Liver (tissue), 9 donors: ENCODE results near the gene CWC27. TPM values are rescaled to one million over a fixed set of nuclear protein-coding genes. Genes with fewer than 3 reads are reported as not detected.

Experiments
- DNase-seq: peaks from one replicate; pipeline ENCODE4 v3.0.0-alpha.2; 2017; ENCODE audit warnings: low spot score
- H3K27ac ChIP-seq, 2 donors: one replicate each; pipeline ENCODE4 v1.7.0; 2013; ENCODE audit warnings: inconsistent platforms in 2 of 2, low read length in 2 of 2, control low read depth in 1 of 2, low read depth in 1 of 2, mild to moderate bottlenecking in 1 of 2
- H3K27me3 ChIP-seq, 4 donors: one replicate each; pipeline versions ENCODE4 v1.6.1 to v1.7.0; 2013; ENCODE audit warnings: low read length in 3 of 4, inconsistent platforms in 1 of 4, mild to moderate bottlenecking in 1 of 4, moderate library complexity in 1 of 4; ENCODE audit not compliant: control insufficient read depth in 4 of 4, insufficient read depth in 4 of 4
- H3K36me3 ChIP-seq, 4 donors: one replicate each; pipeline versions ENCODE4 v1.6.1 to v1.7.0; 2013; ENCODE audit warnings: low read length in 3 of 4, mild to moderate bottlenecking in 3 of 4, low read depth in 1 of 4, moderate library complexity in 1 of 4; ENCODE audit not compliant: control insufficient read depth in 4 of 4, insufficient read depth in 3 of 4
- H3K4me1 ChIP-seq, 4 donors: one replicate each; pipeline versions ENCODE4 v1.6.1 to v1.7.0; 2013; ENCODE audit warnings: low read length in 3 of 4, mild to moderate bottlenecking in 3 of 4, moderate library complexity in 1 of 4; ENCODE audit not compliant: control insufficient read depth in 4 of 4, insufficient read depth in 4 of 4
- H3K4me3 ChIP-seq, 3 donors: one replicate each; pipeline versions ENCODE4 v1.6.1 to v1.7.0; 2013; ENCODE audit warnings: low read length in 3 of 3, control low read depth in 1 of 3, low read depth in 1 of 3, mild to moderate bottlenecking in 1 of 3
- H3K9ac ChIP-seq, 2 donors: one replicate each; pipeline ENCODE4 v1.7.0; 2013; ENCODE audit warnings: low read length in 2 of 2, mild to moderate bottlenecking in 2 of 2, moderate library complexity in 2 of 2, control low read depth in 1 of 2, low read depth in 1 of 2
- H3K9me3 ChIP-seq, 4 donors: one replicate each; pipeline versions ENCODE4 v1.6.1 to v1.7.0; 2013; ENCODE audit warnings: low read length in 3 of 4; ENCODE audit not compliant: control insufficient read depth in 4 of 4
- ATF3 ChIP-seq: IDR thresholded peaks from 2 replicates; pipeline ENCODE4 v1.6.1; 2016; ENCODE audit warnings: antibody characterized with exemption
- CTCF ChIP-seq: fragments of 150-350 bp; IDR thresholded peaks from 2 replicates; pipeline ENCODE4 v1.5.1; 2017; ENCODE audit warnings: improper control_type of control experiment, low read depth, low read length; ENCODE audit not compliant: missing input control
- EGR1 ChIP-seq, 2 donors: IDR thresholded peaks; 2 replicates each; pipeline ENCODE4 v1.6.1; 2016 to 2018; ENCODE audit warnings: antibody characterized with exemption in 2 of 2, low read depth in 2 of 2
- FOXA1 ChIP-seq: IDR thresholded peaks from 2 replicates; pipeline ENCODE4 v1.6.1; 2016; ENCODE audit warnings: antibody characterized with exemption
- FOXA2 ChIP-seq: IDR thresholded peaks from 2 replicates; pipeline ENCODE4 v1.6.1; 2016; ENCODE audit warnings: antibody characterized with exemption
- GABPA ChIP-seq, 2 donors: IDR thresholded peaks in 1 of 2; conservative IDR thresholded peaks in 1 of 2; 2 replicates each; pipeline ENCODE4 v1.6.1; 2016; ENCODE audit warnings: antibody characterized with exemption in 2 of 2, mild to moderate bottlenecking in 1 of 2, moderate library complexity in 1 of 2
- HNF4A ChIP-seq, 2 donors: conservative IDR thresholded peaks; 2 replicates each; pipeline ENCODE4 v1.6.1; 2016; ENCODE audit warnings: antibody characterized with exemption in 2 of 2, mild to moderate bottlenecking in 2 of 2
- HNF4G ChIP-seq: IDR thresholded peaks from 2 replicates; pipeline ENCODE4 v1.6.1; 2016; ENCODE audit warnings: antibody characterized with exemption
- JUND ChIP-seq, 2 donors: IDR thresholded peaks; 2 replicates each; pipeline ENCODE4 v1.6.1; 2016; ENCODE audit warnings: antibody characterized with exemption in 2 of 2
- MAX ChIP-seq: IDR thresholded peaks from 2 replicates; pipeline ENCODE4 v1.6.1; 2016; ENCODE audit warnings: antibody characterized with exemption
- NR2F2 ChIP-seq: IDR thresholded peaks from 2 replicates; pipeline ENCODE4 v1.6.1; 2016; ENCODE audit warnings: antibody characterized with exemption
- RAD21 ChIP-seq, 2 donors: IDR thresholded peaks; 2 replicates each; pipeline ENCODE4 v1.6.1; 2016; ENCODE audit warnings: antibody characterized with exemption in 2 of 2, mild to moderate bottlenecking in 2 of 2
- REST ChIP-seq: IDR thresholded peaks from 2 replicates; pipeline ENCODE4 v1.6.1; 2016; ENCODE audit warnings: antibody characterized with exemption, mild to moderate bottlenecking
- RXRA ChIP-seq, 2 donors: IDR thresholded peaks; 2 replicates each; pipeline ENCODE4 v1.6.1; 2017 to 2018; ENCODE audit warnings: antibody characterized with exemption in 2 of 2, mild to moderate bottlenecking in 1 of 2
- SP1 ChIP-seq: IDR thresholded peaks from 2 replicates; pipeline ENCODE4 v1.6.1; 2018; ENCODE audit warnings: antibody characterized with exemption, mild to moderate bottlenecking
- TAF1 ChIP-seq: conservative IDR thresholded peaks from 2 replicates; pipeline ENCODE4 v1.6.1; 2016; ENCODE audit warnings: antibody characterized with exemption, mild to moderate bottlenecking
- YY1 ChIP-seq: IDR thresholded peaks from 2 replicates; pipeline ENCODE4 v1.6.1; 2016; ENCODE audit warnings: antibody characterized with exemption, mild to moderate bottlenecking
- ZBTB33 ChIP-seq: IDR thresholded peaks from 2 replicates; pipeline ENCODE4 v1.6.1; 2016; ENCODE audit warnings: antibody characterized with exemption
- WGBS: extraction: QIAGEN DNeasy Blood & Tissue Kit; methylation state at CpG from one replicate; pipeline ENCODE4 v1.1.7; 2013; 5-methylcytosine and 5-hydroxymethylcytosine counted together
- polyA plus RNA-seq, 2 donors: library from polyadenylated mRNA; stranded (reverse) in 1 of 2; unstranded in 1 of 2; fragments of 200-250 nt in 1 of 2; fragments of >200 nt in 1 of 2; fragmentation: Nextera tagmentation in 1 of 2; extraction: Ambion mirVana in 1 of 2; gene quantifications; one replicate each; pipeline versions ENCODE4 v1.2.1 to v1.2.3, GENCODE V29; 2013 to 2015
- total RNA-seq, 2 donors: library from RNA; depleted of rRNA; stranded (reverse); fragments of >200 nt; gene quantifications; one replicate each; pipeline ENCODE4 v1.2.3, GENCODE V29; 2014
- donor health status: healthy.
- donor health status: healthy.
- donor health status: healthy.
- donor health status: healthy.
- donor health status: healthy.

CWC27 gene
- total and polyA plus RNA-seq, 4 donors = 3.9 to 9.8 (median 6.0) TPM

GRCh38 chr5:65035211-65036206 lies 266.8 kb downstream of the CWC27 start:
- peak overlapping the region; percentile 89 to 94 for H3K9ac ChIP-seq
- peak overlapping the region; percentile 85 to 90 for H3K27ac ChIP-seq
- H3K36me3 ChIP-seq = no peaks in the 10 kb centered on the region
- TF ChIP-seq EGR1 (IDR thresholded peaks at IDR 0.05; ENCODE audit: low read depth in 2 of 2) = no peak
- TF ChIP-seq MAX = peak; percentile 9
- TF ChIP-seq ZBTB33 = no peak
- TF ChIP-seq TAF1 = no peak
- TF ChIP-seq JUND (IDR thresholded peaks at IDR 0.05) = peak; percentile 68 to 79
- peaks cover 0 to 8% (median 2%) of the 10 kb centered on the region in 4 donors for H3K4me1 ChIP-seq
- WGBS = 2% methylated on average over 68 of the region's 68 CpGs
- no peaks in the 10 kb centered on the region for H3K9me3 ChIP-seq
- H3K4me3 ChIP-seq = peak overlapping the region; percentile 66 to 80 (median 66)
- DNase-seq = peak; percentile 71
- no peaks in the 10 kb centered on the region for H3K27me3 ChIP-seq

- Histone ChIP-seq H3K27me3 (no peaks in the 10 kb centered on the region), H3K4me3 (no peak overlapping the region), H3K4me1 (peaks cover 0 to 8% (median 2%) of the 10 kb centered on the region in 4 donors), H3K27ac (no peak overlapping the region), H3K36me3 (no peaks in the 10 kb centered on the region), H3K9ac (no peak overlapping the region), H3K9me3 (no peaks in the 10 kb centered on the region)
- peak; percentile 72 for TF ChIP-seq NR2F2
- no peak for TF ChIP-seq GABPA (IDR thresholded peaks at IDR 0.05 in 1 of 2, conservative IDR thresholded peaks at IDR 0.05 in 1 of 2)
- no peak for TF ChIP-seq MAX
- peak; percentile 35 for TF ChIP-seq SP1
- TF ChIP-seq HNF4G = no peak
- no peak for TF ChIP-seq ZBTB33
- no peak for TF ChIP-seq FOXA1
- TF ChIP-seq EGR1 (IDR thresholded peaks at IDR 0.05; ENCODE audit: low read depth in 2 of 2) = no peak
- TF ChIP-seq FOXA2 = no peak
- TF ChIP-seq JUND (IDR thresholded peaks at IDR 0.05) = no peak
- peak; percentile 38 for TF ChIP-seq CTCF
- no peak for TF ChIP-seq REST
- TF ChIP-seq YY1 = no peak
- no peak for TF ChIP-seq RXRA (IDR thresholded peaks at IDR 0.05)
- no peak for TF ChIP-seq TAF1
- peak; percentile 45 to 75 for TF ChIP-seq RAD21 (IDR thresholded peaks at IDR 0.05)
- TF ChIP-seq HNF4A (conservative IDR thresholded peaks at IDR 0.05) = no peak
- TF ChIP-seq ATF3 = no peak
- DNase-seq = no peak
- WGBS = 72% methylated on average over 9 of the region's 9 CpGs
These were observed 269.4 kb downstream of the CWC27 start for GRCh38 chr5:65037831-65038815.
